Measurements from ENCODE around the gene CAMTA1. TPM values are rescaled to one million over a fixed set of nuclear protein-coding genes. Genes with fewer than 3 reads are reported as not detected.

The CAMTA1 gene
- total RNA-seq, 2 experiments from 2014 or later = 45.5 to 45.6 TPM

GRCh38 chr1:7343882-7344281 lies 558.6 kb downstream of the CAMTA1 start:
- H3K27me3 Mint-ChIP-seq = peaks cover 2% of the 10 kb centered on the region
- POLR2A ChIA-PET = no interaction called here
- no peak for DNase-seq
- H3K27ac Mint-ChIP-seq = no peak overlapping the region
- H3K36me3 Mint-ChIP-seq = no peaks in the 10 kb centered on the region
- H3K4me1 Mint-ChIP-seq = no peaks in the 10 kb centered on the region
- no peak overlapping the region for H3K4me3 Mint-ChIP-seq
- no peak for ATAC-seq (ENCODE audit: low read depth)
- H3K9me3 Mint-ChIP-seq = peaks cover 1% of the 10 kb centered on the region

GRCh38 chr1:7344299-7344698 lies 559.0 kb downstream of the CAMTA1 start:
- Mint-ChIP-seq H3K27me3 (peaks cover 2% of the 10 kb centered on the region), H3K4me1 (no peaks in the 10 kb centered on the region), H3K27ac (no peak overlapping the region), H3K36me3 (no peaks in the 10 kb centered on the region), H3K9me3 (peaks cover 1% of the 10 kb centered on the region), H3K4me3 (no peak overlapping the region)
- DNase-seq (no peak), ATAC-seq (ENCODE audit: low read depth) (no peak)
- POLR2A ChIA-PET = no interaction called here

- POLR2A ChIA-PET = no interaction called here
- Mint-ChIP-seq H3K27me3 (peaks cover 2% of the 10 kb centered on the region), H3K9me3 (peaks cover 1% of the 10 kb centered on the region), H3K4me1 (no peaks in the 10 kb centered on the region), H3K36me3 (no peaks in the 10 kb centered on the region), H3K27ac (no peak overlapping the region), H3K4me3 (no peak overlapping the region)
- DNase-seq = no peak
- ATAC-seq (ENCODE audit: low read depth) = no peak
These were observed 560.3 kb downstream of the CAMTA1 start for GRCh38 chr1:7345516-7345915.

GRCh38 chr1:7346070-7346596 lies 560.9 kb downstream of the CAMTA1 start:
- H3K27me3 Mint-ChIP-seq = peaks cover 2% of the 10 kb centered on the region
- POLR2A ChIA-PET = no interaction called here

DNA sequence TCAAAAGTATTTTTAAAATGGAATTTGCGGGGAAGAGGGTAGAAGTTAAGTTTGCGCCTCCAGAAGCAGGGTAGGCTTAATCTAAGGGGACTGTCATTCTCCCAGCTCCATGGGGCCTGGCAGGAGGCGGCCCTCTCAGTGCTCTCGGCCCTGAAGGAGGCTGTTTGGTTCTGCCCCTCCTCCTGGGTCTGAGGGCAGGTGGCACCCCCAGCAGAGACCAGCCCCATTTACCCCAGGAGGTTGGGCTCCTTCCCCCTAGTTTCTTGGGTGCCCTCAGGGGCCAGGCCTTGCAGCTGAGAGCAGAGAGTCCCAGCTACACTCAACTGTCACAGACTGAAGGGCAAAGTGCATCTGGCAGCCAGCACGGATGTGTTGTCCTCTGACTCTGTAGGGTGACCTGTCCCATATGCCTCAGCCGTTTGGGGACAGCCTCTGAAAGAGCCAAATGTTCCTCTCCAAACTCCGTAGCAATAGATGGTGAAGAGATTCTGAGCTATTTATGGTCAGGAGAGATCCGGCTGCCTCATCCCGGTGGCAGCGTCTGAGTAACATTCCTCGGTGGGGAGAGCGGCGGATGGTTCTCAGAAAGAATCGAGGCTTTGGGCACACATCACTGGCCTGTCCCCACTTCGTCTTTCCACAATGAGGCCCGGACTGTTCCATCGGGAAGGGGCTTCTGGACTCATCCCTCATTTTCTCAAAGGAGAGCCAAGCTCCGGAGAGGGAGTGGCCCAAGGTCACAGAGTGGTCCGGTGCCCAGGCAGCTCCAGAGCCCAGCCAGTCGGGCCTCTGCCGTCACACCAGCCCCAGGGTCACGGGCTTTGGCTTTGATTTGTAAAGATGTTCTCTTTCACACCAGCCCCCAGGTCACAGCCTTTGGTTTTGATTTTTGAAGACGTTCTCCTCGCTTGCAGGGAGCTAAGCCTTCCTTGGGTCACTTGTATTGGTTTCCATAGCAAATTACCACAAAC lies 561.6 kb downstream of the CAMTA1 start:
- POLR2A ChIA-PET = no interaction called here
- Mint-ChIP-seq H3K4me3 (no peak overlapping the region), H3K9me3 (peaks cover 1% of the 10 kb centered on the region), H3K36me3 (no peaks in the 10 kb centered on the region), H3K27me3 (peaks cover 2% of the 10 kb centered on the region), H3K27ac (no peak overlapping the region), H3K4me1 (no peaks in the 10 kb centered on the region)
- DNase-seq = no peak
- ATAC-seq (ENCODE audit: low read depth) = no peak

More at GRCh38 chr1:7346070-7346596, 560.9 kb downstream of the CAMTA1 start:
- no peak overlapping the region for H3K4me3 Mint-ChIP-seq
- H3K27ac Mint-ChIP-seq = no peak overlapping the region
- H3K9me3 Mint-ChIP-seq = peaks cover 1% of the 10 kb centered on the region
- H3K36me3 Mint-ChIP-seq = no peaks in the 10 kb centered on the region
- no peaks in the 10 kb centered on the region for H3K4me1 Mint-ChIP-seq
- ATAC-seq (ENCODE audit: low read depth) (no peak), DNase-seq (no peak)

- H3K4me3 Mint-ChIP-seq = no peak overlapping the region
- H3K27me3 Mint-ChIP-seq = peaks cover 2% of the 10 kb centered on the region
- no peaks in the 10 kb centered on the region for H3K36me3 Mint-ChIP-seq
- POLR2A ChIA-PET = no interaction called here
- peaks cover 1% of the 10 kb centered on the region for H3K9me3 Mint-ChIP-seq
- ATAC-seq (ENCODE audit: low read depth) = no peak
- H3K27ac Mint-ChIP-seq = no peak overlapping the region
- H3K4me1 Mint-ChIP-seq = no peaks in the 10 kb centered on the region
- DNase-seq = no peak
These were observed 562.8 kb downstream of the CAMTA1 start for GRCh38 chr1:7348073-7348472.

DNA sequence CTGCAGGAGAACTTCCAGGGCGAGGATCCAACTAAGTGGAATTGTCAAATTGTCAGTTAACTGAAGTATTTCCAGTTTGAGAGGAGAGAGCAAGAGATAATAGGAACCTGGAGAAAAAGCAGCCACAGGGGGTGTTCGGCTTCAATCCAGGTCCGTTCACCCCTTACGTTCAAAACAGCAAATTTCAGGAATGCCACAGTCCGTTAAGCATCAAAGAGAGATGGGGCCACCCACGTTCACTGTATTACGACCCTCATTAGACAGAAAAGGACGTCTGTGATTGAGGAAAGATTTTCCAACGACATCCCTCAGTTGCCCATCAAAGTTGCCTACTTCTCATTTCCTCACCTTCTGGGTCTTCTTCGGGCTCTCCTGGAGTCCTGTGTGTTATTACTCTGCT lies 563.3 kb downstream of the CAMTA1 start:
- Mint-ChIP-seq H3K36me3 (no peaks in the 10 kb centered on the region), H3K4me3 (no peak overlapping the region), H3K9me3 (peaks cover under 1% of the 10 kb centered on the region), H3K27ac (no peak overlapping the region), H3K4me1 (no peaks in the 10 kb centered on the region), H3K27me3 (peaks cover 2% of the 10 kb centered on the region)
- DNase-seq = no peak
- POLR2A ChIA-PET = no interaction called here
- ATAC-seq (ENCODE audit: low read depth) = no peak

GRCh38 chr1:7350804-7351203 lies 565.5 kb downstream of the CAMTA1 start:
- ATAC-seq (ENCODE audit: low read depth) = no peak
- no peaks in the 10 kb centered on the region for H3K9me3 Mint-ChIP-seq
- no peak overlapping the region for H3K4me3 Mint-ChIP-seq
- no peaks in the 10 kb centered on the region for H3K36me3 Mint-ChIP-seq
- POLR2A ChIA-PET = no interaction called here
- H3K27me3 Mint-ChIP-seq = no peaks in the 10 kb centered on the region
- H3K27ac Mint-ChIP-seq = no peak overlapping the region
- no peak for DNase-seq
- no peaks in the 10 kb centered on the region for H3K4me1 Mint-ChIP-seq

DNA sequence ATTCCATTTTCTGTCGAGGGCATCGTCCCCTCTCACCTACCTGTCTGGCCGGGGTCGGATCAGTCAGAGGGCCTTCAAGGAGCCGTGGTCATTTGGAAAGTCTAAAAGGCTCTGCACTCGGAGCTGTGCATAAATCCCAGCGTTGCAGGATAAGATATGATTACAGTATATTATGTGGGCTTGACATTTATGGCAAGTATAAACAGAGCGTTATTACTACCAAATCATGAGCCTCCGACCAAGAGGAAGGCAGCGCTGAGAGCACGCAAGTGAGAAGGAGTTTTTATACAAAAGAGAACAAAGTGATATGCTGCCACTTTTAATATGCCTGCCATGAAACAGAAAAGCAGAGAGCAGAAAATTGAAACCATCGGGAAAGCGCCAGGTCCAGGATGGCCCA lies 566.4 kb downstream of the CAMTA1 start:
- H3K4me3 Mint-ChIP-seq = no peak overlapping the region
- H3K36me3 Mint-ChIP-seq = no peaks in the 10 kb centered on the region
- no peak for DNase-seq
- H3K27ac Mint-ChIP-seq = no peak overlapping the region
- H3K9me3 Mint-ChIP-seq = no peaks in the 10 kb centered on the region
- POLR2A ChIA-PET = no interaction called here
- H3K27me3 Mint-ChIP-seq = no peaks in the 10 kb centered on the region
- no peak for ATAC-seq (ENCODE audit: low read depth)
- H3K4me1 Mint-ChIP-seq = no peaks in the 10 kb centered on the region

GRCh38 chr1:7352364-7352763 lies 567.1 kb downstream of the CAMTA1 start:
- Mint-ChIP-seq H3K4me1 (no peaks in the 10 kb centered on the region), H3K27me3 (no peaks in the 10 kb centered on the region), H3K27ac (no peak overlapping the region), H3K36me3 (no peaks in the 10 kb centered on the region), H3K4me3 (no peak overlapping the region), H3K9me3 (no peaks in the 10 kb centered on the region)
- DNase-seq (no peak), ATAC-seq (ENCODE audit: low read depth) (no peak)
- POLR2A ChIA-PET = no interaction called here

DNA sequence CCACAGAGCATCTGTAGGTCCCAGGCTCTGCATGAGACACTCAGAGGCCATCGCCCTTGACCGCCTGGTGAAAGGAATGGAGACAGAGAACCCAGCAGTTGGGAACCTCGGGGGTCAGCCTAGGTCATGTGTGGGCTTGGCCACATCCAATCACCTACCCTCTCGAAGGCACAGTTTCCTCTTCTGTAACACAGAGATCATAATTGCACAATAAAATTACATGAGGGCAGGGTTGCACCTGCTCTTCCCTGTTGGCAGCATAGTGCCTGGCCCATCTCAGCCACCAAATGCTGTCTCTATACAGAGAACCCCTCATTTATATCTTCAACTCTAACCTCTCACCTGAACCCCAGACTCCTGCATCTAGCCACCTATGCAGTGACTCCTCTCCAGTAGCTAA lies 567.7 kb downstream of the CAMTA1 start:
- DNase-seq (no peak), ATAC-seq (ENCODE audit: low read depth) (no peak)
- Mint-ChIP-seq H3K27ac (no peak overlapping the region), H3K9me3 (no peaks in the 10 kb centered on the region), H3K36me3 (no peaks in the 10 kb centered on the region), H3K4me1 (no peaks in the 10 kb centered on the region), H3K27me3 (no peaks in the 10 kb centered on the region), H3K4me3 (no peak overlapping the region)
- POLR2A ChIA-PET = no interaction called here

GRCh38 chr1:7355646-7356045 lies 570.4 kb downstream of the CAMTA1 start:
- H3K27me3 Mint-ChIP-seq = no peaks in the 10 kb centered on the region
- no peak for DNase-seq
- H3K9me3 Mint-ChIP-seq = no peaks in the 10 kb centered on the region
- H3K36me3 Mint-ChIP-seq = no peaks in the 10 kb centered on the region
- no peak for ATAC-seq (ENCODE audit: low read depth)
- H3K4me3 Mint-ChIP-seq = no peak overlapping the region
- POLR2A ChIA-PET = no interaction called here
- H3K4me1 Mint-ChIP-seq = no peaks in the 10 kb centered on the region
- no peak overlapping the region for H3K27ac Mint-ChIP-seq

DNA sequence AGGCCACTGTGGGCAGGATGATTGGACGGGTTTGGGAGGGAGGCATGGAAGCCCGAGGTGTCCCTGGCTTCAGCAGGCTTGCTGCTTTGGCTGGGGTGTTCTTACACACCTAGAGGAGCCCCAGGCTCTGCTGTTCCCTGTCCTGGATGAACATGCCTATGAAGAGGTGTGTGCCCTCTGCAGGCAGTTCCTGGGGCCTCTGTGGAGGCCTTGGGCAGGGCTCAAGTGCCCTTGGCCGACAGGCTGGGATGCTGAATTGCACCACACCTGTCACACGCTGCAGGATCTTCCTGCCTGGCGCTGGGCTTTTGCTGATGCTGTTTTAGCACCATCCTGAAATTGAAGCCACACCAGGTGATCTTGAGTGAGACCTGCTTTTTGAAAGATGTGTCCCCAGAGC lies 570.8 kb downstream of the CAMTA1 start:
- Mint-ChIP-seq H3K27ac (no peak overlapping the region), H3K9me3 (no peaks in the 10 kb centered on the region), H3K4me1 (no peaks in the 10 kb centered on the region), H3K36me3 (no peaks in the 10 kb centered on the region), H3K4me3 (no peak overlapping the region), H3K27me3 (no peaks in the 10 kb centered on the region)
- POLR2A ChIA-PET = no interaction called here
- ATAC-seq (ENCODE audit: low read depth) (no peak), DNase-seq (no peak)

DNA sequence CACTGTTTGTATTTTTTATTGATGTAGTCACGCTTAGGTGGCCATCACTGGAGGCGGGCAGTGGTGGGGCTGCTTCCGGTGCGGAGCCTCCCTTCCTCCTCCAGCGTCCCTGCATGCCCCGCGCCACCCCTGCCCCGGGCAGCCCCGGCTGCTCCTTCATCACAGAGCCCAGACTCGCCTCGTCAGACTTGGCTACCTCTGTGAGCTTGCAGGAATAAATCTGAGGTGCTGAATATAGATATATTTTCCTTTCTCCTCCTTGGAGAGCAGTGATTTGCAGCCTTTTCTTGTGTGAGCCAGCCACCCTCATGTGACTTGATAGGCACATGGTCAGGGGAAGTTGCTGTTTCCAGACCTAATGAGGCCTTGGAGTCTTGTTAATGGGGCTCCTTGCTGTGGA lies 573.2 kb downstream of the CAMTA1 start:
- POLR2A ChIA-PET = no interaction called here

More for the DNA sequence above, 573.2 kb downstream of the CAMTA1 start:
- no peaks in the 10 kb centered on the region for H3K36me3 Mint-ChIP-seq
- no peak for DNase-seq
- ATAC-seq (ENCODE audit: low read depth) = no peak
- no peaks in the 10 kb centered on the region for H3K4me1 Mint-ChIP-seq
- no peaks in the 10 kb centered on the region for H3K27me3 Mint-ChIP-seq
- no peak overlapping the region for H3K27ac Mint-ChIP-seq
- no peaks in the 10 kb centered on the region for H3K9me3 Mint-ChIP-seq
- H3K4me3 Mint-ChIP-seq = no peak overlapping the region
